GM03348 (cell line): ENCODE results near the gene TMEM101.
"Not testable (repeated sequence)": the region's sequence is repeated elsewhere in the genome, so short reads cannot be mapped to it uniquely, and the experiment has no call there.

Source experiments
- DNase-seq: peaks from one replicate; pipeline ENCODE4 v3.0.0; 2012; ENCODE audit warnings: low spot score

The TMEM101 gene

GRCh38 chr17:43974382-43975266 lies 40.1 kb downstream of the TMEM101 start:
- no peak for DNase-seq

GRCh38 chr17:43972444-43973212 lies 42.1 kb downstream of the TMEM101 start:
- DNase-seq: not testable (repeated sequence)

GRCh38 chr17:43971436-43971835 lies 43.3 kb downstream of the TMEM101 start:
- not testable (repeated sequence) for DNase-seq

- no peak for DNase-seq
These were observed 44.4 kb downstream of the TMEM101 start for GRCh38 chr17:43970366-43970765.

- DNase-seq: no peak
These were observed 47.4 kb downstream of the TMEM101 start for GRCh38 chr17:43967251-43967875.

- no peak for DNase-seq
These were observed 48.5 kb downstream of the TMEM101 start for GRCh38 chr17:43966276-43966675.

- no peak for DNase-seq
These were observed 52.3 kb downstream of the TMEM101 start for GRCh38 chr17:43962479-43962878.

- DNase-seq: no peak
These were observed 52.8 kb downstream of the TMEM101 start for GRCh38 chr17:43961954-43962353.

GRCh38 chr17:43961292-43961691 lies 53.5 kb downstream of the TMEM101 start:
- not testable (repeated sequence) for DNase-seq
